HepG2 (cell line): ENCODE measurements around the gene RTN4RL2. TPM values are rescaled to one million over a fixed set of nuclear protein-coding genes. Genes with fewer than 3 reads are reported as not detected.
A peak's percentile ranks its signal among the peaks of the same experiment; 100 is the strongest.

ENCODE experiments used
- ATAC-seq: fragments of 200-7000 bp; cut with Tn5 transposase; 3 replicates; pipeline ENCODE4 v1.9.1; 2020; ENCODE audit warnings: mild to moderate bottlenecking, moderate library complexity
- BruUV-seq: library from RNA; stranded (reverse); fragments of 400-500 nt; replicated peaks from 2 replicates; lab custom pipeline; 2021; lab: Mats Ljungman, UMichigan
- CTCF ChIA-PET: fragments of 300-600 bp; formaldehyde crosslinking; extraction: SDS; loops from one replicate; lab custom pipeline; 2021; ENCODE audit warnings: low total read pairs, inconsistent platforms, low intra/inter-chr PET ratio; lab: Yijun Ruan, JAX
- POLR2A ChIA-PET: fragments of 350-600 bp; sonication (Branson Sonifier 250); formaldehyde crosslinking; loops from one replicate; lab custom pipeline; 2020; ENCODE audit warnings: antibody characterized with exemption, inconsistent platforms; lab: Yijun Ruan, JAX
- DNase-seq: peaks from one replicate; pipeline ENCODE4 v3.0.0-alpha.2; 2015; ENCODE audit warnings: low spot score
- FAIRE-seq: peaks from 3 replicates; lab custom pipeline; 2011; peaks lifted over from hg19 to GRCh38; lab: Jason Lieb, UNC
- H2AFZ ChIP-seq: one replicate; pipeline ENCODE4 v1.6.1; 2011; ENCODE audit warnings: low read length, inconsistent platforms
- H3K27ac ChIP-seq: fragments of 300-600 bp; 3 replicates; pipeline ENCODE4 v1.8.0; 2011; ENCODE audit warnings: mixed run types, mild to moderate bottlenecking, mixed read lengths, low read length, inconsistent platforms; ENCODE audit not compliant: insufficient read depth; ENCODE audit errors: extremely low read length
- H3K27me3 ChIP-seq, 2 experiments: fragments of 200-600 bp in 1 of 2; 2 replicates in 1 of 2; 3 replicates in 1 of 2; pipeline versions ENCODE4 v1.6.0 to v1.8.0; 2011; ENCODE audit warnings: low read length in 2 of 2, mild to moderate bottlenecking in 2 of 2, moderate library complexity in 2 of 2, inconsistent platforms in 1 of 2; ENCODE audit not compliant: insufficient read depth in 2 of 2, control insufficient read depth in 1 of 2
- H3K36me3 ChIP-seq, 2 experiments: fragments of 200-600 bp in 1 of 2; replicated peaks in 1 of 2; 2 replicates in 1 of 2; 3 replicates in 1 of 2; pipeline versions ENCODE4 v1.5.1 to v1.8.0; 2011; ENCODE audit warnings: low read length in 2 of 2, inconsistent platforms in 1 of 2; ENCODE audit not compliant: insufficient read depth in 2 of 2, control insufficient read depth in 1 of 2
- H3K4me1 ChIP-seq: 2 replicates; pipeline ENCODE4 v1.5.1; 2012; ENCODE audit warnings: low read length, inconsistent platforms; ENCODE audit not compliant: insufficient read depth
- H3K4me2 ChIP-seq: 2 replicates; pipeline ENCODE4 v1.6.0; 2011; ENCODE audit warnings: low read depth, low read length, inconsistent platforms
- H3K4me3 ChIP-seq, 3 experiments: fragments of 200-600 bp in 1 of 3; sonication (generic), shearing (Covaris generic) in 1 of 3; replicated peaks in 1 of 3; 2 replicates each; pipeline ENCODE4 v1.5.1; 2011 to 2016; ENCODE audit warnings: low read length in 3 of 3, inconsistent platforms in 2 of 3, low read depth in 2 of 3, mild to moderate bottlenecking in 2 of 3, control low read depth in 1 of 3, mixed read lengths in 1 of 3; ENCODE audit not compliant: insufficient read depth in 1 of 3
- H3K79me2 ChIP-seq: one replicate; pipeline ENCODE4 v1.6.1; 2011; ENCODE audit warnings: low read length, inconsistent platforms; ENCODE audit not compliant: insufficient read depth
- H3K9ac ChIP-seq: 2 replicates; pipeline ENCODE4 v1.6.0; 2011; ENCODE audit warnings: mild to moderate bottlenecking, low read depth, low read length, inconsistent platforms; ENCODE audit not compliant: insufficient read depth
- H3K9me3 ChIP-seq: 2 replicates; pipeline ENCODE4 v1.5.1; 2012; ENCODE audit warnings: mild to moderate bottlenecking, low read length
- H4K20me1 ChIP-seq: 2 replicates; pipeline ENCODE4 v1.6.0; 2011; ENCODE audit warnings: inconsistent platforms, mild to moderate bottlenecking, low read length, moderate library complexity; ENCODE audit not compliant: insufficient read depth
- FLYWCH1 ChIP-seq: sonication (generic); formaldehyde crosslinking; IDR thresholded peaks from 2 replicates; pipeline ENCODE4 v1.8.1; 2023; ENCODE audit warnings: mild to moderate bottlenecking, missing genetic modification reagents
- HIVEP1 ChIP-seq: sonication (generic); formaldehyde crosslinking; IDR thresholded peaks from 2 replicates; pipeline ENCODE4 v1.4.0; 2020; ENCODE audit warnings: mild to moderate bottlenecking, missing genetic modification reagents
- KDM5B ChIP-seq: sonication (generic); formaldehyde crosslinking; IDR thresholded peaks from 2 replicates; pipeline ENCODE4 v1.4.0; 2020; ENCODE audit warnings: missing genetic modification reagents, mild to moderate bottlenecking, borderline replicate concordance
- KLF6 ChIP-seq: IDR thresholded peaks from 2 replicates; pipeline ENCODE4 v1.8.0; 2016; ENCODE audit warnings: missing biosample characterization, missing genetic modification reagents
- MED13 ChIP-seq: sonication (generic); formaldehyde crosslinking; IDR thresholded peaks from 2 replicates; pipeline ENCODE4 v1.5.0; 2020; ENCODE audit warnings: missing genetic modification reagents
- POLR2AphosphoS2 ChIP-seq: IDR thresholded peaks from 2 replicates; pipeline ENCODE4 v1.6.1; 2011; ENCODE audit warnings: low read depth, low read length, improper control_type of control experiment
- RBAK ChIP-seq: sonication (generic); formaldehyde crosslinking; IDR thresholded peaks from 2 replicates; pipeline ENCODE4 v1.5.1; 2020; ENCODE audit warnings: mild to moderate bottlenecking, missing genetic modification reagents
- RBM39 ChIP-seq: fragments of 200-400 bp; formaldehyde crosslinking; IDR thresholded peaks from one replicate; pipeline ENCODE4 v1.6.1; 2018; ENCODE audit warnings: antibody characterized with exemption, mild to moderate bottlenecking, low read depth, low read length; ENCODE audit not compliant: poor library complexity, severe bottlenecking
- RFX3 ChIP-seq: IDR thresholded peaks from 2 replicates; pipeline ENCODE4 v1.6.1; 2016; ENCODE audit warnings: missing biosample characterization, missing genetic modification reagents
- ZNF292 ChIP-seq: sonication (generic); formaldehyde crosslinking; IDR thresholded peaks from 2 replicates; pipeline ENCODE4 v1.8.1; 2022; ENCODE audit warnings: mild to moderate bottlenecking, low read depth, missing genetic modification reagents, borderline replicate concordance
- ZNF563 ChIP-seq: sonication (generic); formaldehyde crosslinking; IDR thresholded peaks from 2 replicates; pipeline ENCODE4 v1.8.0; 2022; ENCODE audit warnings: mild to moderate bottlenecking, moderate library complexity, missing genetic modification reagents
- ZSCAN12 ChIP-seq: sonication (generic); formaldehyde crosslinking; IDR thresholded peaks from 2 replicates; pipeline ENCODE4 v1.9.0; 2021; ENCODE audit warnings: mild to moderate bottlenecking, missing genetic modification reagents
- WGBS: methylation state at CpG from one replicate; pipeline ENCODE4 v1.1.6; 2017; ENCODE audit warnings: low lambda C conversion rate; 5-methylcytosine and 5-hydroxymethylcytosine counted together
- in situ Hi-C: cut with HindIII; loops from 2 replicates; pipeline ENCODE4 v1.10.0; 2017; ENCODE audit warnings: low pct_unique_long_range_greater_than_20kb; ENCODE audit not compliant: extremely low pct_ligation_motif_present
- intact Hi-C: fragments of 100-400 bp; cut with micrococcal nuclease; formaldehyde crosslinking; loops from one replicate; pipeline ENCODE4 v1.10.0; 2022; ENCODE audit not compliant: unreplicated experiment
- polyA plus RNA-seq, 8 experiments: library from polyadenylated mRNA; depleted of rRNA in 3 of 8; stranded (reverse) in 7 of 8; unstranded in 1 of 8; fragments of >200 nt; fragmentation: Illumina TruSeq in 4 of 8; extraction: Trizol in 4 of 8; gene quantifications; 2 replicates each; pipeline versions ENCODE4 v1.2.1 to v1.2.3, GENCODE V29; 2011 to 2016; ENCODE audit warnings: low read depth in 4 of 8, missing spikeins in 1 of 8, mixed read lengths in 1 of 8; ENCODE audit not compliant: insufficient read depth in 1 of 8
- total RNA-seq, 5 experiments: library from RNA; depleted of rRNA; stranded (reverse); fragments of >200 nt; fragmentation: Illumina TruSeq; extraction: Trizol; gene quantifications; 2 replicates each; pipeline ENCODE4 v1.2.3, GENCODE V29; 2016; ENCODE audit warnings: low read depth in 1 of 5
- TF ChIP-seq, protein P1 (sequence below): IDR thresholded peaks from 2 replicates; pipeline ENCODE4 v1.6.1; 2018; ENCODE audit warnings: missing genetic modification reagents, mild to moderate bottlenecking, missing compliant biosample characterization
- TF ChIP-seq, protein P2 (sequence below): sonication (generic); formaldehyde crosslinking; IDR thresholded peaks from 2 replicates; pipeline ENCODE4 v1.5.0; 2020; ENCODE audit warnings: mild to moderate bottlenecking, missing genetic modification reagents
- TF ChIP-seq, protein P3 (sequence below): sonication (generic); formaldehyde crosslinking; IDR thresholded peaks from 2 replicates; pipeline ENCODE4 v1.4.0; 2020; ENCODE audit warnings: low read depth, missing genetic modification reagents

Gene RTN4RL2
- total and polyA plus RNA-seq, 2 of the 13 experiments (the other 11 are each of a cell fraction or from before 2014, with no cell fraction given): 1.3 to 4.3 TPM

DNA sequence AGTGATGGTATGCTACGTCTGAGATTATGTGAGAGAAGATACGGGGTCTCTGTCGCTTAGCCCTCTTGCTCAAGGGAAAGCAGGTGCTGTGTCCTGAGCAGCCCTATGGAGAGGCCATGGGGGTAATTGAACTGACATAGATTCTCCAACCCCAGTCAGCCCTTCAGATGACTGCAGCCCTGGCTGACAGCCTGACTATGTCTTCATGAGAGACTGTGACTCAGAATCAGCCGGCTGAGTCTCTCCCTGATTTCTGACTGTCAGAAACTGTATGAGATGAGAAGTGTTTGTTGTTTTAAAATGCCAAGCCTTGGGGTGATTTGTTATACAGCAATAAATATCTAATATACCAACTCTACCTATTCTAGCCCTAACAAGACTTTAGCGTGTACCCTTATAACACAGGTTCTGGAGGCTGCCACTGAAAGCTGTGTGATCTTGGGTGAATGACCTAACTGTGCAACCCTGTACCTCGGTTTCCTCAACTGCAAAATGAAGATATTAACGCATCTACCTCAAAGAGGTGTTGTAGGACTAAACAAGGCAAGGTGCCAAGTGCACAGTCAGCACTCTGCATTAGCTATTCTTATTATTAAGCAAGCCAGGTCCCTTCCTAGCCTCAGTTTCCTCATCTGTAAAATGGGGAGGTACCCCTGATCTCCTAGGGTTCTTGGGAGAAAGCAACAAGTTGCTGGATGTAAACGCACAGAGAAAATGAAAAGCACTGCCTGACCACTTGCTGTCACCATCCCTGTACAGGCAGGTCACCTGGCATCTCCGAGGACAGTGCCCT lies 30.3 kb downstream of the RTN4RL2 start (continued):
- 0 out of 2 replicates have a peak, but pooled peaks have one; percentile 7 for TF ChIP-seq POLR2AphosphoS2

DNA sequence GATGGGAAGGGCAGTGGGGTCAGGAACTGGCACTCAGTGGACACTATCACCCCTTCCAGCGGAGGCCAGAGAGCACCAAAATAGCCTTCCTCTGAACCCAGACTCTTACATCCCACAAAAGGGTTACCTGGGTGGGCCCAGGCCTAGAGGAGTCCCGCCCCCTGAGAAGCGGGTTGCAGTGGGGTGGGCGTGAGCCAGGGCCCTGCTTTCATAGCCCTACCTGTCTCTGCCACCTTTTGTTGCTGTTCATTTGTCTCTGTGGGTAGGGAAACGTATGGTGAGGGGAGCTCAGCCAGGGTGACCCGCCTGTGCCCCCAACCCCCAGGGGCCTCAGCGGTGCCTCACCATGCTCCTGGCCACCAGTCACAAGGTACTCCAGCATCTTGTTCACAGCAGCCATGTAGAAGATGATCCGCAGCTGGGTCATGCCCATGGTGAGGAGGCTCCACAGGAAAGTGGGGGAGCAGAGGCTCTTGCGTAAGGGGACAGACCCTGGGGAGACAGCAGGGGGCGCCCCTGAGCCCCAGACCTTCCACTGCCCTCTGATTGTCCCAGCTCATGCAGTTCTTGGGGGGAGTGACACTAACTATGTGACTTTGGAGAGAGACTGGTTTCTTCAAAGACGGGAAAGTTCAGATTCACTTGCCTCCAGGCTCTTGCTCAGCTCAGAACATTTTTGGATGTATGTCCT lies 31.2 kb downstream of the RTN4RL2 start:
- in situ Hi-C loops (loop anchor here (5.0 kb wide), 1 partner anchor 36 kb away; no protein-coding TSS in a partner anchor), intact Hi-C loops (no loop called here)
- DNase-seq (peak; percentile 38), ATAC-seq (peak; percentile 51), FAIRE-seq (peak; percentile 47)
- Histone ChIP-seq H3K4me3 (no peak overlapping the region), H3K36me3 (peaks cover 54 to 79% of the 10 kb centered on the region in 2 experiments), H3K27me3 (no peaks in the 10 kb centered on the region), H3K9me3 (no peaks in the 10 kb centered on the region), H3K9ac (no peak overlapping the region), H3K27ac (no peak overlapping the region), H3K4me1 (peaks cover 31% of the 10 kb centered on the region), H2AFZ (no peak overlapping the region), H4K20me1 (no peaks in the 10 kb centered on the region), H3K4me2 (no peak overlapping the region), H3K79me2 (peaks cover 4% of the 10 kb centered on the region)
- BruUV-seq: no TSS peak
- CTCF ChIA-PET: interaction anchor here (1.1 to 5.9 kb wide), 2 partner anchors 35 to 70 kb away, joined by 3 to 101 read pairs; no protein-coding TSS in a partner anchor
- POLR2A ChIA-PET: interaction anchor here (1.0 to 3.5 kb wide), 5 partner anchors 12 to 61 kb away, joined by 3 to 93 read pairs (median 7); partner anchors contain the start of gene SLC43A1
- WGBS: 100% methylated on average over 6 of the region's 11 CpGs
- TF ChIP-seq HIVEP1 (no peak), MED13 (CRISPR knock-in tag) (no peak), KLF6 (no peak), RFX3 (no peak), KDM5B (CRISPR knock-in tag) (peak; percentile 22; the same call in 1 of the 2 replicates), RBAK (no peak), ZNF292 (CRISPR knock-in tag) (no peak), FLYWCH1 (CRISPR knock-in tag) (no peak), RBM39 (no peak), ZSCAN12 (CRISPR knock-in tag) (no peak), ZNF563 (CRISPR knock-in tag) (no peak)
- TF ChIP-seq, protein P1, sequence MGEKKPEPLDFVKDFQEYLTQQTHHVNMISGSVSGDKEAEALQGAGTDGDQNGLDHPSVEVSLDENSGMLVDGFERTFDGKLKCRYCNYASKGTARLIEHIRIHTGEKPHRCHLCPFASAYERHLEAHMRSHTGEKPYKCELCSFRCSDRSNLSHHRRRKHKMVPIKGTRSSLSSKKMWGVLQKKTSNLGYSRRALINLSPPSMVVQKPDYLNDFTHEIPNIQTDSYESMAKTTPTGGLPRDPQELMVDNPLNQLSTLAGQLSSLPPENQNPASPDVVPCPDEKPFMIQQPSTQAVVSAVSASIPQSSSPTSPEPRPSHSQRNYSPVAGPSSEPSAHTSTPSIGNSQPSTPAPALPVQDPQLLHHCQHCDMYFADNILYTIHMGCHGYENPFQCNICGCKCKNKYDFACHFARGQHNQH (CRISPR knock-in tag): no peak
- TF ChIP-seq, protein P2, sequence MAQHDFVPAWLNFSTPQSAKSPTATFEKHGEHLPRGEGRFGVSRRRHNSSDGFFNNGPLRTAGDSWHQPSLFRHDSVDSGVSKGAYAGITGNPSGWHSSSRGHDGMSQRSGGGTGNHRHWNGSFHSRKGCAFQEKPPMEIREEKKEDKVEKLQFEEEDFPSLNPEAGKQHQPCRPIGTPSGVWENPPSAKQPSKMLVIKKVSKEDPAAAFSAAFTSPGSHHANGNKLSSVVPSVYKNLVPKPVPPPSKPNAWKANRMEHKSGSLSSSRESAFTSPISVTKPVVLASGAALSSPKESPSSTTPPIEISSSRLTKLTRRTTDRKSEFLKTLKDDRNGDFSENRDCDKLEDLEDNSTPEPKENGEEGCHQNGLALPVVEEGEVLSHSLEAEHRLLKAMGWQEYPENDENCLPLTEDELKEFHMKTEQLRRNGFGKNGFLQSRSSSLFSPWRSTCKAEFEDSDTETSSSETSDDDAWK: no peak
- TF ChIP-seq, protein P3, sequence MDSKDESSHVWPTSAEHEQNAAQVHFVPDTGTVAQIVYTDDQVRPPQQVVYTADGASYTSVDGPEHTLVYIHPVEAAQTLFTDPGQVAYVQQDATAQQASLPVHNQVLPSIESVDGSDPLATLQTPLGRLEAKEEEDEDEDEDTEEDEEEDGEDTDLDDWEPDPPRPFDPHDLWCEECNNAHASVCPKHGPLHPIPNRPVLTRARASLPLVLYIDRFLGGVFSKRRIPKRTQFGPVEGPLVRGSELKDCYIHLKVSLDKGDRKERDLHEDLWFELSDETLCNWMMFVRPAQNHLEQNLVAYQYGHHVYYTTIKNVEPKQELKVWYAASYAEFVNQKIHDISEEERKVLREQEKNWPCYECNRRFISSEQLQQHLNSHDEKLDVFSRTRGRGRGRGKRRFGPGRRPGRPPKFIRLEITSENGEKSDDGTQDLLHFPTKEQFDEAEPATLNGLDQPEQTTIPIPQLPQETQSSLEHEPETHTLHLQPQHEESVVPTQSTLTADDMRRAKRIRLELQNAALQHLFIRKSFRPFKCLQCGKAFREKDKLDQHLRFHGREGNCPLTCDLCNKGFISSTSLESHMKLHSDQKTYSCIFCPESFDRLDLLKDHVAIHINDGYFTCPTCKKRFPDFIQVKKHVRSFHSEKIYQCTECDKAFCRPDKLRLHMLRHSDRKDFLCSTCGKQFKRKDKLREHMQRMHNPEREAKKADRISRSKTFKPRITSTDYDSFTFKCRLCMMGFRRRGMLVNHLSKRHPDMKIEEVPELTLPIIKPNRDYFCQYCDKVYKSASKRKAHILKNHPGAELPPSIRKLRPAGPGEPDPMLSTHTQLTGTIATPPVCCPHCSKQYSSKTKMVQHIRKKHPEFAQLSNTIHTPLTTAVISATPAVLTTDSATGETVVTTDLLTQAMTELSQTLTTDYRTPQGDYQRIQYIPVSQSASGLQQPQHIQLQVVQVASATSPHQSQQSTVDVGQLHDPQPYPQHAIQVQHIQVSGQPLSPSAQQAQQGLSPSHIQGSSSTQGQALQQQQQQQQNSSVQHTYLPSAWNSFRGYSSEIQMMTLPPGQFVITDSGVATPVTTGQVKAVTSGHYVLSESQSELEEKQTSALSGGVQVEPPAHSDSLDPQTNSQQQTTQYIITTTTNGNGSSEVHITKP (CRISPR knock-in tag): no peak
